ENCODE measurements around the gene RAD18. TPM values are rescaled to one million over a fixed set of nuclear protein-coding genes. Genes with fewer than 3 reads are reported as not detected.

The RAD18 gene
- total and polyA plus RNA-seq, 11 donors, result 0.76 to 6.1 (median 2.5) TPM

DNA sequence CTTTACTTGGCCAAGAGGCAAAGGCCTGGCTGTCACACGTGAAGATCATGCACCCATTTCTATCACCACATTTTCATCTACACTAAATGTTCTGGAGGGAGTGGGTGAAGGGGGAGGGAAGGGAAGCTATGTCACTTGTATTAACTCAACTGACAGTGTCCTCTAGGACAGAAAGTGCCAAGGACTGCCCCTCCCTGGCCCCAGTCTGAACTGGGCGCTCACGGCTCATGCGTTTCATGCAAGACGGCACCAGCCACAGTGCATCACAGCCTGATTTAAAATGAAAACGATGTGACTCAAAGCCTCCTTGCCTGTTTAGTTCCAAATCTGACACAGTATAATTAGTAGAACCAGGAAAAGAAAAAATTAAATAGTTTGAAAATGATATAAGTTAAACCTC lies 20.8 kb upstream of the RAD18 start:
- 90 to 95% (median 94%) methylated on average over 6 of the region's 6 CpGs for WGBS, 4 donors
- no peak for TF ChIP-seq POLR2A (IDR thresholded peaks at IDR 0.05)
- TF ChIP-seq, protein P1, sequence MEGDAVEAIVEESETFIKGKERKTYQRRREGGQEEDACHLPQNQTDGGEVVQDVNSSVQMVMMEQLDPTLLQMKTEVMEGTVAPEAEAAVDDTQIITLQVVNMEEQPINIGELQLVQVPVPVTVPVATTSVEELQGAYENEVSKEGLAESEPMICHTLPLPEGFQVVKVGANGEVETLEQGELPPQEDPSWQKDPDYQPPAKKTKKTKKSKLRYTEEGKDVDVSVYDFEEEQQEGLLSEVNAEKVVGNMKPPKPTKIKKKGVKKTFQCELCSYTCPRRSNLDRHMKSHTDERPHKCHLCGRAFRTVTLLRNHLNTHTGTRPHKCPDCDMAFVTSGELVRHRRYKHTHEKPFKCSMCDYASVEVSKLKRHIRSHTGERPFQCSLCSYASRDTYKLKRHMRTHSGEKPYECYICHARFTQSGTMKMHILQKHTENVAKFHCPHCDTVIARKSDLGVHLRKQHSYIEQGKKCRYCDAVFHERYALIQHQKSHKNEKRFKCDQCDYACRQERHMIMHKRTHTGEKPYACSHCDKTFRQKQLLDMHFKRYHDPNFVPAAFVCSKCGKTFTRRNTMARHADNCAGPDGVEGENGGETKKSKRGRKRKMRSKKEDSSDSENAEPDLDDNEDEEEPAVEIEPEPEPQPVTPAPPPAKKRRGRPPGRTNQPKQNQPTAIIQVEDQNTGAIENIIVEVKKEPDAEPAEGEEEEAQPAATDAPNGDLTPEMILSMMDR (IDR thresholded peaks at IDR 0.05), result no peak
- Histone ChIP-seq H3K36me3 (no peaks in the 10 kb centered on the region), H3K9me3 (peaks cover 0 to 7% (median 0%) of the 10 kb centered on the region in 12 donors), H3K4me3 (no peak overlapping the region), H3K27me3 (no peaks in the 10 kb centered on the region), H3K4me1 (peaks cover 0 to 17% (median 3%) of the 10 kb centered on the region in 12 donors), H3K27ac (no peak overlapping the region)
- DNase-seq, result no peak
- no peak for ATAC-seq
- intact Hi-C loops (cut with DNase I), result no loop called here

DNA sequence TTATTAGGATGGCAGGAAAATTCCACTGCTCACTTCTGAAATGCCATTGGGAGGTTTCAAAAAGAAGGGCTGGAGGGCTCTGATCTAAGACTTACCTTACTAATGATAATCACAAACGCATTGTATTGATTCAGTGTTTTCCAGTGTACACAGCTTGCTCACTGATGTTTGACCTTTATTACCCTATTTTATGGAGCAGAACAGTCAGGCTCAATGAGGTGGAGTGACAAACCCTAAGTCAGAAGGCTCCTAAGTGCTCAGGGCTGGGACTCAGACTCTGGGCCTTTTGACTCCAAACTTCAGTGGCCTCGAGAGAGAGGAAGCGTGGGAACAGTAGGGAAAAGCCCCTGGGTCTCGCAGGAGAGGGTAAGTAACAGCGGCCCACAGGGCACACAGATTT lies 20.3 kb upstream of the RAD18 start:
- Histone ChIP-seq H3K36me3 (no peaks in the 10 kb centered on the region), H3K4me1 (peaks cover 0 to 17% (median 3%) of the 10 kb centered on the region in 12 donors), H3K9me3 (peaks cover 0 to 10% (median 0%) of the 10 kb centered on the region in 12 donors), H3K27ac (no peak overlapping the region), H3K27me3 (no peaks in the 10 kb centered on the region), H3K4me3 (no peak overlapping the region)
- 94 to 98% (median 96%) methylated on average over 5 of the region's 5 CpGs for WGBS, 4 donors
- intact Hi-C loops (cut with DNase I), result no loop called here
- DNase-seq (no peak), ATAC-seq (no peak)
- TF ChIP-seq, protein P1 (IDR thresholded peaks at IDR 0.05), result no peak
- no peak for TF ChIP-seq POLR2A (IDR thresholded peaks at IDR 0.05)

DNA sequence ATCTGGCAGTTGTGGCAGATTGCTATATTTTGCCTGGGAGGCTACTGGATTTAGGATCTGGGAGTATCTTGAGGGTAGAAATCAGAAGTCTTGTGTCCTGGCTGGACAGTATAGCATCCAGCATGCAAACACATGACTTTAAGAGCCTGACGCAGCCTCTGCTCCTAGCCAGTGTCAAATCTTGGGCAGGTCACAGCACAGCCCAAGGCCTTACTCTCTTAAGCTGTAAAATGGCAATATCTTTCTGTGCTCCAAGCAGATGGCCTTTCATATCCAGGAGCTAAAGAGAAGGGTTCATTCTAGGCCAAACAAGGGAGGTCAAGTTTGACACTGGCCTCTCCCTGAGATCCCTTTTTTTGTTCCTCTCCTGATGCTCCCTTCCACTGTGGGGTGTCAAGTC lies 19.8 kb upstream of the RAD18 start:
- no peak for TF ChIP-seq POLR2A (IDR thresholded peaks at IDR 0.05)
- TF ChIP-seq, protein P1 (IDR thresholded peaks at IDR 0.05), result no peak
- Histone ChIP-seq H3K27me3 (no peaks in the 10 kb centered on the region), H3K27ac (no peak overlapping the region), H3K4me3 (no peak overlapping the region), H3K4me1 (peaks cover 0 to 11% (median under 1%) of the 10 kb centered on the region in 12 donors), H3K9me3 (peaks cover 0 to 10% (median 0%) of the 10 kb centered on the region in 12 donors), H3K36me3 (no peaks in the 10 kb centered on the region)
- intact Hi-C loops (cut with DNase I), result no loop called here
- ATAC-seq, result no peak
- no peak for DNase-seq
- WGBS, 4 donors, result 77 to 89% (median 85%) methylated on average over 1 of the region's 1 CpG

DNA sequence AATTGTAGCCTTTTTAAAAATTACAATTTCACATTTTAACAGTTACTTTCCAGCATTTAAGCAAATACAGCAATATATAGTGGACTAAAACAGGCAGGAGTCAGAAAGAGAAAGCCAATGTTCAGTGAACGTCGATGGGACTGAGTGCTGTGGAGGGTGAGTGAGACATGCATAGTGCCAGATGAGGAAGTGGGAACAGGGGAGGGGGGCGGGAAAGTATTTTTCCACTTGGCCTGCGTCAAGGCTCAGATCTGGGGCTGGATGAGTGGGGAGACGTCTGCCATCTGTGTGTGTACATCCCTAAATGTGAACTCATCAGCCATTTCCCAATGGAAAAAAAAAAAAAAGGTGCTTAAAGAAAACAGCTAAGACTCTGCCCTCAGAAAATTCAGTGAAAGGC lies 19.2 kb upstream of the RAD18 start:
- H3K27me3 ChIP-seq, result no peaks in the 10 kb centered on the region
- H3K4me1 ChIP-seq, result peaks cover 0 to 9% (median 0%) of the 10 kb centered on the region in 12 donors
- peaks cover 0 to 10% (median 0%) of the 10 kb centered on the region in 12 donors for H3K9me3 ChIP-seq
- no peak for TF ChIP-seq POLR2A (IDR thresholded peaks at IDR 0.05)
- TF ChIP-seq, protein P1 (IDR thresholded peaks at IDR 0.05), result no peak
- H3K36me3 ChIP-seq, result no peaks in the 10 kb centered on the region
- ATAC-seq, result peak in 2 of 4 donors; percentile 30 to 56
- no peak overlapping the region for H3K4me3 ChIP-seq
- H3K27ac ChIP-seq, result no peak overlapping the region
- no peak for DNase-seq
- 40 to 45% (median 41%) methylated on average over 5 of the region's 5 CpGs for WGBS, 4 donors
- intact Hi-C loops (cut with DNase I), result no loop called here
